ENCODE data around the gene S100A2.
"Not testable (repeated sequence)": the region's sequence is repeated elsewhere in the genome, so short reads cannot be mapped to it uniquely, and the experiment has no call there.

S100A2 gene

GRCh38 chr1:153532769-153533599 is 32.7 kb downstream of the S100A2 start:
- DNase-seq (ENCODE audit: low read depth, low spot score): peak; percentile 74

- DNase-seq (ENCODE audit: low read depth, low spot score): no peak
These were observed 33.5 kb downstream of the S100A2 start for GRCh38 chr1:153532181-153532580.

- DNase-seq (ENCODE audit: low read depth, low spot score): no peak
These were observed 34.0 kb downstream of the S100A2 start for GRCh38 chr1:153531638-153532037.

- no peak for DNase-seq (ENCODE audit: low read depth, low spot score)
These were observed 38.0 kb downstream of the S100A2 start for GRCh38 chr1:153527683-153528040.

GRCh38 chr1:153527023-153527682 is 38.5 kb downstream of the S100A2 start:
- DNase-seq (ENCODE audit: low read depth, low spot score): no peak

- DNase-seq (ENCODE audit: low read depth, low spot score): no peak
These were observed 39.5 kb downstream of the S100A2 start for GRCh38 chr1:153526132-153526543.

GRCh38 chr1:153525088-153525728 is 40.4 kb downstream of the S100A2 start:
- no peak for DNase-seq (ENCODE audit: low read depth, low spot score)

GRCh38 chr1:153522353-153523048 is 43.1 kb downstream of the S100A2 start:
- not testable (repeated sequence) for DNase-seq (ENCODE audit: low read depth, low spot score)

GRCh38 chr1:153521808-153522207 is 43.8 kb downstream of the S100A2 start:
- not testable (repeated sequence) for DNase-seq (ENCODE audit: low read depth, low spot score)

- no peak for DNase-seq (ENCODE audit: low read depth, low spot score)
These were observed 44.7 kb downstream of the S100A2 start for GRCh38 chr1:153520818-153521476.

- not testable (repeated sequence) for DNase-seq (ENCODE audit: low read depth, low spot score)
These were observed 45.4 kb downstream of the S100A2 start for GRCh38 chr1:153520137-153520691.

- DNase-seq (ENCODE audit: low read depth, low spot score): no peak
These were observed 46.4 kb downstream of the S100A2 start for GRCh38 chr1:153519242-153519641.

- no peak for DNase-seq (ENCODE audit: low read depth, low spot score)
These were observed 49.9 kb downstream of the S100A2 start for GRCh38 chr1:153515504-153516394.

- DNase-seq (ENCODE audit: low read depth, low spot score): no peak
These were observed 52.0 kb downstream of the S100A2 start for GRCh38 chr1:153513666-153514065.

GRCh38 chr1:153513023-153513422 is 52.6 kb downstream of the S100A2 start:
- DNase-seq (ENCODE audit: low read depth, low spot score): no peak
